Mammary epithelial cell (primary cell): ENCODE measurements around the gene PAM.

Experiments used
- EZH2 ChIP-seq: IDR thresholded peaks from 2 replicates; pipeline ENCODE4 v1.6.1; 2012; ENCODE audit warnings: low read length, inconsistent platforms, borderline replicate concordance
- TF ChIP-seq, protein P1 (sequence below), 2 donors: IDR thresholded peaks in 1 of 2; conservative IDR thresholded peaks in 1 of 2; 2 replicates each; pipeline ENCODE4 v1.5.1; 2011 to 2012; ENCODE audit warnings: inconsistent platforms in 2 of 2, low read length in 2 of 2, mild to moderate bottlenecking in 2 of 2, control low read depth in 1 of 2, low read depth in 1 of 2; ENCODE audit not compliant: insufficient read depth in 1 of 2; ENCODE audit errors: extremely low read depth in 1 of 2

DNA sequence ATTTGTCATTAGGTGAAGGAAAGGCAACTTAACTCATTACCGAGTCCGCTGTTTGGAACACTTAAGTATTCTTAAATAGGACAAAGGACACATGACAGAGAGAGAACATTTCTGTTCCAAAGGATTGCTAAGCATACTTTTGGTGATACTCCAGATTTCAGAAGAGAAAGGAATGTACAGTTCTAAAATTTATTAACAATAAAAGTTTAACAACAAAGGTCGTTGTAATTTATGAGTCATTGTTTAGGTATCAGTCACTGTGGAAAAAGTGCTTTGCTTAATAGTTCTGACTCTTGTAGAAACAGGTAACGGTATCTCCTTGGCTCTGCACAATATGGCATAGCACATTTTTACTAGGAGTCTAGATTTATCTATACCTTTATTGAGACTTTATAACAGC is 36.3 kb upstream of the PAM start:
- TF ChIP-seq, protein P1, sequence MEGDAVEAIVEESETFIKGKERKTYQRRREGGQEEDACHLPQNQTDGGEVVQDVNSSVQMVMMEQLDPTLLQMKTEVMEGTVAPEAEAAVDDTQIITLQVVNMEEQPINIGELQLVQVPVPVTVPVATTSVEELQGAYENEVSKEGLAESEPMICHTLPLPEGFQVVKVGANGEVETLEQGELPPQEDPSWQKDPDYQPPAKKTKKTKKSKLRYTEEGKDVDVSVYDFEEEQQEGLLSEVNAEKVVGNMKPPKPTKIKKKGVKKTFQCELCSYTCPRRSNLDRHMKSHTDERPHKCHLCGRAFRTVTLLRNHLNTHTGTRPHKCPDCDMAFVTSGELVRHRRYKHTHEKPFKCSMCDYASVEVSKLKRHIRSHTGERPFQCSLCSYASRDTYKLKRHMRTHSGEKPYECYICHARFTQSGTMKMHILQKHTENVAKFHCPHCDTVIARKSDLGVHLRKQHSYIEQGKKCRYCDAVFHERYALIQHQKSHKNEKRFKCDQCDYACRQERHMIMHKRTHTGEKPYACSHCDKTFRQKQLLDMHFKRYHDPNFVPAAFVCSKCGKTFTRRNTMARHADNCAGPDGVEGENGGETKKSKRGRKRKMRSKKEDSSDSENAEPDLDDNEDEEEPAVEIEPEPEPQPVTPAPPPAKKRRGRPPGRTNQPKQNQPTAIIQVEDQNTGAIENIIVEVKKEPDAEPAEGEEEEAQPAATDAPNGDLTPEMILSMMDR (conservative IDR thresholded peaks at IDR 0.05 in 1 of 2, IDR thresholded peaks at IDR 0.05 in 1 of 2; ENCODE audit: extremely low read depth in 1 of 2, insufficient read depth in 1 of 2, low read depth in 1 of 2, low read length in 2 of 2): no peak
- TF ChIP-seq EZH2: no peak
